ENCODE results near the gene EIF4H. TPM values are rescaled to one million over a fixed set of nuclear protein-coding genes. Genes with fewer than 3 reads are reported as not detected.

The EIF4H gene
- total RNA-seq, 4 donors from 2014 or later = 131 to 172 (median 149) TPM

DNA sequence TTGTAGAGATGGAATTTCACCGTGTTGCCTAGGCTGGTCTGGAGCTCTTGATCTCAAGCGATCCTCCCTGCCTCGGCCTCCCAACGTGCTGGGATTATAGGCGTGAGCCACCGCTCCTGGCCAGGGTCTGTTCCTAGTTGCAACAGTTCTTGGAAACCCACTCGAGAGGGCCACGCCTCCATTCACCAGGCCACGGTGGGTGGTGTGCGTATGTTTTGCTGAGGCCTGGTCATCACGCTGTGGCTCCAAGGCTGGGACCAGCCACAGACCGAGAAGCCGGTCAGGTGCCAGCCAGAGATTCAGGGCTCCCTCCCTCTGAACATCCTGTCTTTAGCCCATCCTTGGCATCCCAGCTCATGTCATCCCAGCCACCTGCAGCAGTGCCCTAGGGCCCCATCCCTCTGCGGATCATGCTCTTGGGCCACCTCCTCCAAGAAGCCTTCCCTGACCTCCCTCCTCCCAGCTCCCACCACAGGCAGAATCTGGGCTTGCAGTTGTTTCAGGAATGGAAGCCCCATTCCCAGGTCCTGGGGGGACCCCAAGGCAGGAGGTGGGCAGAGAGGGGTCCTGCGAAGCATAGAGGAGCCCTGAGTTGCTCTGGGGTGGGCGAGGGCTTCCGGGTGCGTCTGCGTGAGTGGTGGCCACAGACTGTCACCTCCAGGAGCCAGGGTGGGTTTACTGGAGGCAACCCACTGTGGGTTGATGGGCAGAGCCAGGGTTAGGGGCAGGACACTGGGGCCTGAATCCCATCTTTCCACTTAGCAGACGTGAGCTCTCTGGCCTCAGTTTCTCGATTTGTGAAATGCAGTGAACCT, 40.9 kb downstream of the EIF4H start:
- Histone ChIP-seq H3K4me3 (no peak overlapping the region), H3K4me1 (peaks cover 0 to 26% (median 4%) of the 10 kb centered on the region in 4 donors), H3K36me3 (no peaks in the 10 kb centered on the region), H3K9me3 (no peaks in the 10 kb centered on the region), H3K27ac (peak overlapping the region in 1 of 4 donors; percentile 71), H3K27me3 (no peaks in the 10 kb centered on the region)
- TF ChIP-seq POLR2A (IDR thresholded peaks at IDR 0.05) = no peak
- TF ChIP-seq, protein P1, sequence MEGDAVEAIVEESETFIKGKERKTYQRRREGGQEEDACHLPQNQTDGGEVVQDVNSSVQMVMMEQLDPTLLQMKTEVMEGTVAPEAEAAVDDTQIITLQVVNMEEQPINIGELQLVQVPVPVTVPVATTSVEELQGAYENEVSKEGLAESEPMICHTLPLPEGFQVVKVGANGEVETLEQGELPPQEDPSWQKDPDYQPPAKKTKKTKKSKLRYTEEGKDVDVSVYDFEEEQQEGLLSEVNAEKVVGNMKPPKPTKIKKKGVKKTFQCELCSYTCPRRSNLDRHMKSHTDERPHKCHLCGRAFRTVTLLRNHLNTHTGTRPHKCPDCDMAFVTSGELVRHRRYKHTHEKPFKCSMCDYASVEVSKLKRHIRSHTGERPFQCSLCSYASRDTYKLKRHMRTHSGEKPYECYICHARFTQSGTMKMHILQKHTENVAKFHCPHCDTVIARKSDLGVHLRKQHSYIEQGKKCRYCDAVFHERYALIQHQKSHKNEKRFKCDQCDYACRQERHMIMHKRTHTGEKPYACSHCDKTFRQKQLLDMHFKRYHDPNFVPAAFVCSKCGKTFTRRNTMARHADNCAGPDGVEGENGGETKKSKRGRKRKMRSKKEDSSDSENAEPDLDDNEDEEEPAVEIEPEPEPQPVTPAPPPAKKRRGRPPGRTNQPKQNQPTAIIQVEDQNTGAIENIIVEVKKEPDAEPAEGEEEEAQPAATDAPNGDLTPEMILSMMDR (IDR thresholded peaks at IDR 0.05) = no peak
- DNase-seq = no peak

DNA sequence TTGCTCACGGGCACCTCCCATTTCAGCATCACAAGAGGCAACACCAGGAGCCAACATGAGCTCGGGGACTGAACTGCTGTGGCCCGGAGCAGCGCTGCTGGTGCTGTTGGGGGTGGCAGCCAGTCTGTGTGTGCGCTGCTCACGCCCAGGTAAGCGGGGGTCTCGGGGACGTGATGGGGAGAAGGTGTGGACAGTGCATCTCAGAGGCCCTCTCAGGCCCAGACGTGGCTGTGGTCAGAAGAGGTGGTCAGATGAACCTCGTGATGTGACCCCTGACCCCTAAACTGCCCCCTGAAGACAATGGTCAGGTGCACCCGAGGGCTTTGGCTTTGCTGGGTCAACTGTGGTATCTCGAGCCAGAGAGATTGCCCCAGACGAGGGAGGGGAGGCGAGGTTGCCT, 41.8 kb downstream of the EIF4H start:
- H3K27ac ChIP-seq = peak overlapping the region in 1 of 4 donors; percentile 71
- H3K36me3 ChIP-seq = no peaks in the 10 kb centered on the region
- no peak for DNase-seq
- H3K4me3 ChIP-seq = no peak overlapping the region
- peaks cover 0 to 26% (median 4%) of the 10 kb centered on the region in 4 donors for H3K4me1 ChIP-seq
- no peak for TF ChIP-seq POLR2A (IDR thresholded peaks at IDR 0.05)
- TF ChIP-seq, protein P1 (IDR thresholded peaks at IDR 0.05) = no peak
- no peaks in the 10 kb centered on the region for H3K27me3 ChIP-seq
- no peaks in the 10 kb centered on the region for H3K9me3 ChIP-seq

DNA sequence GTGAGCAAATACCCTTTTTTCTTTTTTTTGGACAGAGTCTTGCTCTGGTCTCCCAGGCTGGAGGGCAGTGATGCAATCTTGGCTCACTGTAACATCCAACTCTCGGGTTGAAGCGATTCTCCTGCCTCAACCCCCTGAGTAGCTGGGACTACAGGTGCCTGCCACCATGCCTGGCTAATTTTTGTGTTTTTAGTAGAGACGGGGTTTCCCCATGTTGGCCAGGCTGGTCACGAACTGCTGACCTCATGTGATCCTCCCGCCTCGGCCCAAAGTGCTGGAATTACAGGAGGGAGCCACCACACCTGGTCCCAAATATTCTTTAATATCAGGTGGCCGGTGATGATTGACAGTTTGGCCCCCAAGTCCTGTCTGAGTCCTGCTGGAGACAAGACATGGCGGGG, 42.2 kb downstream of the EIF4H start:
- peaks cover 0 to 26% (median 4%) of the 10 kb centered on the region in 4 donors for H3K4me1 ChIP-seq
- H3K27me3 ChIP-seq = no peaks in the 10 kb centered on the region
- H3K27ac ChIP-seq = peak overlapping the region in 1 of 4 donors; percentile 71
- H3K36me3 ChIP-seq = no peaks in the 10 kb centered on the region
- TF ChIP-seq, protein P1 (IDR thresholded peaks at IDR 0.05) = no peak
- no peak for TF ChIP-seq POLR2A (IDR thresholded peaks at IDR 0.05)
- H3K4me3 ChIP-seq = no peak overlapping the region
- no peaks in the 10 kb centered on the region for H3K9me3 ChIP-seq
- DNase-seq = peak in 1 of 3 donors; percentile 54

DNA sequence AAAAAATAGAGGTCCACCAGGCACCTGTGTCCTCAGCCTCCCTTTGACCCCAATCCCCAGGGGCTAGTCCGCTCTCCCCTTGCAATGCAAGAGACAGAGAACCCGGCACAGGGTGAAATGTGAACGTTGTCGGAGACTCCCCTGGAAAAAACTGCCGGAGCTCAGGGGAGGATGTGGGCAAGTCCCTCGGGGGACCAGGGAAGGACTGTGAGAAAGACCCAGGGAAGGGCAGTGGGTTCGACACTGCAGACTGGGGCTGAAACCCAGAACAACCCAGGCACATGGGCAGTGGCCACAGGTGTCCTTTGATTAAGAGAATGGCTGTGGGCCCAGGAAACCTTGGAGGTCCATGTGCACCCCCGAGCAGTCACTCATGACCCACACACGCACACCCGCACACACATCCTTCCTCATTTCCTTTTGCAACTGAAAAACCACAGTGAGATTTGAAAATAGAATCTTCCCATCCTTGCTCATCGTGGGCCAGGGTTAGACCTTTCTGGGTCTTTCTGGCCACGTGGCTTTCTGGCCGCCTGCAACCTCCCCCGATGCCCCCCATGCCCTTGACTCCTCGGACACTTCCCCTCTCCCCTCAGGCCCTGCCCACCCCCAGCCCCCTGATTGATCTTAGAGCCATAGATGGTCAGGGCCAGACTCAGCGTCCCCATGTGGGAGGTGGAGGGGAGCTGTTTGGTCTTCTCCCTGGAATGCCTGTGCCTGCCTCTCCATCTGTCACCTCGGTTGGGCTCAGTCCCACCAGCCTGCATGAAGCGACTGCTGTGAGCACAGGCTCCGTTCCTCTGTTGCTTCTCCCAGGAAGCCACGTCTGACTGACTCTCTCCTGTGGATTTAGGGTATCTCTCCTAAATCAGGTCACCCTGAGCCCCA, 43.5 kb downstream of the EIF4H start:
- Histone ChIP-seq H3K27ac (peak overlapping the region in 2 of 4 donors; percentile 35 to 71), H3K4me3 (peak overlapping the region in 1 of 4 donors; percentile 18), H3K36me3 (no peaks in the 10 kb centered on the region), H3K9me3 (no peaks in the 10 kb centered on the region), H3K27me3 (no peaks in the 10 kb centered on the region), H3K4me1 (peaks cover 0 to 26% (median 4%) of the 10 kb centered on the region in 4 donors)
- DNase-seq = peak in 2 of 3 donors; percentile 71 to 72
- no peak for TF ChIP-seq POLR2A (IDR thresholded peaks at IDR 0.05)
- TF ChIP-seq, protein P1 (IDR thresholded peaks at IDR 0.05) = no peak

DNA sequence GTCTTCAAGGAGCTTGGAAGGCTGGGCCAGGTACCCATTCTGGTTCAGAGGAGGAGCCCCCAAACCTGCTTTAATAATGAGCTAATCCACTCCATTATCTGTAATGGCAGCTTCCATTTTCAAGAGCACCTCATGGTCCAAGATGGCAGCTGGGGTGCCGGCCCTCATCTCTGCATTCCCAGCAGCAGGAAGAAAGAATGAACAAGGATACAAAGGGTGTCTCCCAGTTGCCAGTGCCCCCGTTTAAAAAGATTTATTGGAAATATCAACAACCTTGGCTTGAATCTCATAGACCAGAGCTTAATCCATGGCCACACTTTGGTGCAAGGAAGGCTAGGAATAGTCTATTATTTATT, 44.2 kb downstream of the EIF4H start:
- Histone ChIP-seq H3K27me3 (no peaks in the 10 kb centered on the region), H3K36me3 (no peaks in the 10 kb centered on the region), H3K27ac (peak overlapping the region in 1 of 4 donors; percentile 71), H3K9me3 (no peaks in the 10 kb centered on the region), H3K4me3 (no peak overlapping the region), H3K4me1 (peaks cover 0 to 26% (median 4%) of the 10 kb centered on the region in 4 donors)
- TF ChIP-seq, protein P1 (IDR thresholded peaks at IDR 0.05) = no peak
- TF ChIP-seq POLR2A (IDR thresholded peaks at IDR 0.05) = no peak
- DNase-seq = no peak

All from Peyer's patch (tissue), 4 donors.